ENCODE data around the gene ATG10.

The ATG10 gene

DNA sequence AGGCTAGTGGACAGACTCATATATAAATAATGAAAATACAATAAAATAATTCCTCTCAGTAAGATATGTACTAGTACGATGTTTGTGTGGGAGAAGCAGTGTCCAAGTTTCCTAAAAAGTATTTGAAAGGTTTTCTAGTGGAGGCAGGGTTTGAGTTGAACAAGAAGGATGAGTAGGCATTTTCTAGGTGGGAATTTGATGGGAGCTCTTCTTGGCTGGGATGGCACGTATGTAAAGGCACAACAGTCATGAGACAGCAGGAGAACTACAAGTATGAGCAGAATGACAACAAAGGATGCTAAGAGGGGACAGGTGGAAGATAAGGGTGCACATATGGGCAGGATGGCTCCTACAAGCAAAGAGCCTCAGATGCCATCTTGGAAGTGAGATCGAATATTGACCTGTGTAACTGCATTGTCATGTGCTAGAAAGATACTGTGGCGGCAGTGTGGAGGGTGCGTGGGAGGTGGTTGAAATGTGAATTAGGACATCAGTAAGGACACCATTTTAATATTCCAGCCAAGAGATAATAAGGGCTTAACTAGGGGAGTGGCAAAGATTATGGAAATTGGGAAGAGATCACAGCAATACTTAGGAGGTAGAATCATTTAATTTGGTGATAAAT, 170.5 kb downstream of the ATG10 start:
- DNase-seq = no peak

GRCh38 chr5:82142928-82143577, 171.2 kb downstream of the ATG10 start:
- no peak for DNase-seq

DNA sequence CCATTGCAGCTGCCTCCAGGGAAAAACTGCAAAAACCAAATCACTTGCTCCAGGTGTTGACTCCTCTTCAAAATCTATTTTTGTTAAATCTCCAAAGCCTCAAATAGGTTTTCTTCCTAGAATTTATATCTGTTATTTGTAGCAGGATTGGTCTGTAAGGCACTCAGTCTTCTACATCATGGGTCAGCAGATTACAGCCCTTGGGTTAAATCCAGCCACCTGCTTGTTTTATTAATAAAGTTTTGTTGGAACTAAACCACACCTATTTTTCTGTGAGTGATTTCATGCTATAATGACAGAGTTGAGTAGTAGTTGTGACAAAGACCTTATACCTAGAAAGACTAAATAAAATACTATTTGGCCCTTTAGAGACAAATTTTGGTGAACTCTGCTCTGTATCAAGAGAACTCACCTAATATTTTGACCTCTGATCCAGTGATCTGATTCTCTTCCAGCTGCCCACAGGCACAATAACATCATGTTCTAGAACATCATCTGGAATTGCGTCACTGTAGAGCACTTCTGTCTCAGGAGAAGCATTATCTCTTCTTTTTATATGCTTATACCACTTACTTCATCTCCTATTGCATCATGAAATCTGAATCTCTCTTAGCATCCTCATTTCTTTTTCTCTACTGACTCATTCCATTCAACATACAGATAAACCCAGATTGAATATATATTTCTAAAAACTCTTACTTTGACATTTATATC, 176.2 kb downstream of the ATG10 start:
- no peak for DNase-seq

DNA sequence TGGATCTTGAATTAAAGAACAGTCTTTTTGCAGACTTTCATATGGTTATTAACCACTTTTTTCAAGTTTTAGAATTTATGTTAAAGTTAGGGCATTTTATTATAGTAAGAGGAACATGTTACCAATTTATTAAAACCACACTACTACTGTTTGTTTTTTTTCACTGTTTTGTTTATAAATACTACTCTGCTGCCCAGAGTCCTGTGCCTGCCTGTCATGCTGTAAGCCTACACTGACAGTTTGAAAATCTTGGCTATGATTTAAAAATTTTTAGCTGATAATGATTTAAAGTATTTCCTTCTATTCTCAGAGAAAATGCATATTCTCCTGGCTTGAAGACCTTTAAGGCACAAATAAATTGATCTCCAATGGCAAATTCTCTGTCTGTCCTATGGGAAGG, 177.6 kb downstream of the ATG10 start:
- DNase-seq = no peak

GRCh38 chr5:82150559-82150958, 178.7 kb downstream of the ATG10 start:
- DNase-seq = no peak

- DNase-seq = no peak
Observed at GRCh38 chr5:82151204-82151603, 179.4 kb downstream of the ATG10 start.

GRCh38 chr5:82151662-82152061, 179.8 kb downstream of the ATG10 start:
- DNase-seq = no peak

GRCh38 chr5:82152978-82153481, 181.2 kb downstream of the ATG10 start:
- DNase-seq = no peak

DNA sequence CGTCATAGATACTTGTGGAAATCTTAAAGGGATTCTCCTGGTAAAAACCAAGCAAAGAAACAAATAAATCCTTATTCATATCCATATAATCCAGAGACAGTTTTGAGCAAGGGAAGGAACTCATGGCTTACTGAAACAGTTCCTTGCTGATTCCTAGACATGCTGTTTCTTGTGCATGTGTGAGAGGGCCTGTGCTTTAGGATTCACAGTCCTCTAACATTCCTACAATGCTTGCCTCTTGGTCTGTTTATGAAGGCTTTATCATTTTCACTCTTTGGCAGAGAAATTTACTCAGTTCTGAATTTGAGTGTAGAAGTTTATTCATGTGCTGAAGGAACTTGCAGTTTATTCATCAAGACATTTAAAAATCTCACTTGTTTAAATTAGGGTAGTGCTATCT, 183.0 kb downstream of the ATG10 start:
- no peak for DNase-seq

DNA sequence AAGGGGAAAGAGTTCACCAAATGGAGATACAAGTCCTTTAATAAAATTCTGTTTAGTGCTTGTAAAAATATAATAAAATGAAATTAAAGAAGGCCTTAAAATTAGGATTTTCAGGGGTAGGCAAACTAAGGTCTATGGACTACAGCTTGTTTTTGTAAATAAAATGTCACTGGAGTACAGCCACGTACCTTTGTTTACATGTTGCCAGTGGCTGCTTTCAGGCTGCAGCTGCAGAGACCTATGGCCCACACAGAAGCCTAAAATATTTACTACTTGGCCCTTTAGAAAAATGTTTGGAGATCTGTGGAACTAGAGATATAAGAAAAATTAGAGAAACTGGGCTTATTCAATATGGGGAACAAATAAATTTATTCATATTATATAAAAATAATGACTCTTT, 183.5 kb downstream of the ATG10 start:
- no peak for DNase-seq

- no peak for DNase-seq
Observed at GRCh38 chr5:82156874-82157273, 185.1 kb downstream of the ATG10 start.

- no peak for DNase-seq
Observed at GRCh38 chr5:82158755-82159413, 187.1 kb downstream of the ATG10 start.

DNA sequence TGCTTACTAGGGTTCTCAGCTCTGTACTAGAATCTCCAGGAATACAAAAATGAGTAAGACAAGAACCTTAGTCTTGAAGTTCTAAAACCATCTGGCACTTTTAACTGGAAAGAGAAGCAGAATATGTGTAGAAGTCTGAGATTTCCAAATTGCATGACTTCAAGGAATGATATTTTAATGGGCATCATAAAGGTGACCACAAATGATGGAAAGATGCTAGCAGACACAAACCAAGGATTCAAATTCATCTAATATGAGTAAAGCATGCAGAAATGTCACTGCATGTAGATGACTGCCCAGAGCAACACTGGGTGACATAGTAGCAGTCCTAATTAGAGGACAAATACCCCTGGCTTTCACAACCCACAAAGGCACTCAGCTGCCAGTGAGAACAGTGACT, 189.1 kb downstream of the ATG10 start:
- DNase-seq = no peak

DNA sequence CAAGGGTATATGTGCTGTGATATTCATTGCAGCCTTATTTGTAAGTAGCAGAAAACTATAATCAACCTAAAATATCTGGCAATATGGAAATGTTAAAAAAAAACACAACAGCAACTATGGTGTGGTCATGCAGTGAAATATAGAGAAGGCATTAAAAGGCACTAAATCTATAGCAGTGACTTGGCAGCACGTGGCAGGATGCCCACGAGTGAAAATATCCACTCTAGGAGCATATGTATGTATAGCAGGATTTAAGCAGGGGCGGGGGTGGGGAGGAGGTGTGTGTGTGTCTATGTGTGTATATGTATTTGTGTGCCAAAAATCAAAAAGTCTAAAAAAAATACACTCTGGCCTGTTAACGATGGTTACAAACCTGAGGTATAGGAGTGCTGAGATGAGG, 190.8 kb downstream of the ATG10 start:
- no peak for DNase-seq

DNA sequence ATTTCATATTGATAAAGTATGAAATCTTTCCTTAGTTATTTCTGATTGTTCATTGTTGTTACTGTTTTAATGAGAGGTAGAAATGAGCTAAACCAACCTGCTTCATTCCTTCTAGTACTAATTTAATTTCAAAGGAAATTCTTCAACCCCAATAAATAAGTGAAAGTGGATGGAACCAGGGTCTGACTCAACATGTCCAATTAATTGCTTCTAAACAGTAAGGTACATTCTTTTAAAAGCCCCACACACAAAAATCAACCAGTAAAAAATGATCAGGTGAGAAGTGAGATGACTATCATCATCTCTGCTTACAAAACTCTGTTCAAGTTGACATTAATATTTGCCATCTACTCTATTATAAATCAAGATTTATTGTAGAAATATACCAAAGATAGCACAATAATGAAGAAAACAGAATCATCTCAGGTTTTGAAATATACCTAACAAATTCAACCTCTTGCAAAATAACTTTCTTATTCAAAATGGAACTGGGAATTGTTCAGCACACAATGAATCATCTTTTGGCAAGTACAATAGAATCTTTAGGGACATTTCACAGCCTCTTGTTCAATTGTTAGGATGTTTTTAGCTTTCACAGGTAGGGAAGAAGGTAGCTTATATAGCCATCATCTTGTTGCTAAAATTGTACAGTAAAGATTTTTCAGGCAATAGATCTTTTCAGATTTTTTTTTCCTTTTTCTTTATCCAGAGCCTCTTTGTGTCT, 191.8 kb downstream of the ATG10 start:
- no peak for DNase-seq

- no peak for DNase-seq
Observed at GRCh38 chr5:82164176-82164976, 192.6 kb downstream of the ATG10 start.

DNA sequence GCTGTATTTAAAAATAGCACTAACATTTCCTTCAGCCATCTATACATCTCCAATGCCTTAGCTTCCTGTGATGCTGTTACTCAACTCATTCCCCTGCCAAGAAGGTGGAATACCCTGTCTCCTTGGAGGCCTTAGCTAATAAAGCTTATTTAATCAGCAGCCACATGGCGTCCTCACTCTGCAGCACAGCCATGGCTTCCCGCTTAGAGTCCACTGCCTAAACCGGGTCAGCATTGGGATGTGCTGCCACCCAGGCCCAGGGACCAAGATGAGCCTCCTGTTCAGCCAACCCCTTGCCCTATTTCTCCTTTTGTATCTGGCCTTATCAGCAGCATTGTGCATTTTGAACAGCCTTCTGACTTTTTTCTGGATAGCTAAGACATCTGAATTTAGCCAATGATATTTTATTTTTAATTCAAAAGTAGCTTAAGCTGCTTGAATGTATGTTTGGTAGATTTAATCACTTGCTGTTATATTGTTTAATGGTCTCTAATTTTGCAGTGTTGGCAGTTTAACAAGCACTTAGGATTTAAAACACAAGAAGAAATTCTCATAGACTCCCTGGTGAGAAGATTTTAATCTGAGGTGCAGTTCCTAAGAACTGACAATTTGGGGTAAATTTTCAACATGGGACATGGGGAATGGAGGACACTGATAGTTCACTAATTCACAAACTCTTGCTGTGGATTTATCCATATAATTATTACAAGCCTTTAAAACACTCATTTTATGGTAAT, 193.3 kb downstream of the ATG10 start:
- no peak for DNase-seq

- DNase-seq = peak; percentile 56
Observed at GRCh38 chr5:82165740-82166530, 194.1 kb downstream of the ATG10 start.

DNA sequence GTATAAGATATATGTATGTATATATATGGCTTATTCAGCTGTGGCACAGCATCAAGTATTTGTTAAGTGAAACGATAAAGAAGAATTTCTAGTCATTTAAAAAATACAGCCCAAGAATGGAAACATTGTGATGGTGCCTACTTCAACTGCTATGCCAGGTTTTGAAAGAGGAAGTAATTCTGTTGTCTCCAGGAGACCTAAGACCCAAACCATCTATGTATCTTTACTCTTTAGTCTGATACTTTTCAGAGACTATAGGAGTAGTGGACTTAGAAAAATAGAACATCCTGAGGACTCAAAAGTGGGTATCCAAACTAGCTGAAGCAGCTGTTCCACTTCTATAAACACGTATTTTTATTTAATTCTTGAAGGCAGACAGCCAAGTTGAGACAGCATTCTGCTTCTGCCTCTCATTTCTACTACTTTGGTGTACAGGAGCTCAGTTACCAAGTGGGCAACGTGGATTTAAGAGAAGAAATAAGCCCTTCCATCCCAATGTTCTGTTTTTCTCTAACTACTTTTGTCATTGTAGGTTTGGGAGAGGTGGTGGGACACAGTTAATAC, 195.6 kb downstream of the ATG10 start:
- no peak for DNase-seq

GRCh38 chr5:82168294-82168693, 196.5 kb downstream of the ATG10 start:
- no peak for DNase-seq
